Measurements from ENCODE around the gene HLCS.

HLCS gene

DNA sequence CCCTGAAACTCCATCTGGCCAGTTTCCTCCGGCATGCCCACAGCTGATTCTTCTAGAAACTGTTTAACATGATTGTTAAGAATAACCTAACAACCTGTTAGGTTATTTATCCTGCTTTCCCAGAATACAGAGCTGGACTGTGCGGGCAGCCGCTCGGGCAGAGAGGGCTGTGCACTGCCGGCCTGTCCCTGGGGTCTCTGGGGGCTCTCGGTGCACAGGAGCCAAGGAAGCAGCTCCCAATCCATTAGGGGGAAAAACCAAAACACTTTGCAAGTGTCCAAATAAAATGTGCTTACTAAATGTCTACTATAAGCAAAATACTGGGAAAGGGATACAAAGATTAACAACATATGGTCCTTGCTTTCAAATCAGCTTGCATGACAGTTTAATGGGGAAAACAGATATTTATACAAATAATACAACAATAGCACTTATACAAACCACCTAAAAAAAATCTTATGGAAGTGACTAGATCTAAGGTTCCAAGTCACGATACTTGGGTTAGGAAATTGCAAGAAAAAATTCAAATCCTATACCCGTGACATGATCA lies 50.7 kb downstream of the HLCS start:
- no peak for DNase-seq

- no peak for DNase-seq
These were observed 51.3 kb downstream of the HLCS start for GRCh38 chr21:36915014-36915695.

DNA sequence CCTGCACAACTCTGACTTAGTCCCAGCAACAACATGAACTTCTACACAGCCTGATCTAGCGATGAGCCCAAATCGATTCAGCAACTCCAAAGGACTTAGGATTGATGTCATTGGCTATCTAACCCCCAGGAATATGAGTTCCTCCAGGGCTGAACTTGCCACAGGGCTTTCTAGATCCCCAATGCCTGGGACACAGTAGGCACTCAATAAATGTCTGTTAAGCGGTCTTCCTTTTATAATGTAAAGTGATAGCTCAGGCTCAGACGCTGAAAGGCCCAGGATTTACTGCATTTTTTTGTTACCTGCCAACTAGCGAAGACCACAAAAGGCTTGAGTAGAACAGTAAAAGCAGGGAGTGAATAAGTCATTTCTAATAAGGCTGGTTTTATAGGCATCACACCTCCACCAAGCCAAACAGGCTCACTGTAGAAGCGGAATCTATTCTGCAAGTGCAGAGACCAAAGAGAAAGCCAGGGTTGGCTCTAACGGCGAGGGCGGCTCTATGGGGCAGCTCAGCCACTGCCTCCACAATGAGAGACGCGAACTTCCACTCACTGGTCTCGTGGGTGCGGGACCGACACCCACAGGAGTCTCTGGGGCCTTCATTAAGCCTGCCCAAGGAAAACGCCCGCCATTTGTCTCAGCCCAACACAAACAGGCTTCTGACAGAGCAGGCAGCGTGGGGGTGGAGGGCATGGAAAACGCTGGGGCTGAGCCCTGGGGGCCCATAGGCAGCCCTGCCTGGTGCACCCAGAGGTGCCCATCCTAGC lies 52.0 kb downstream of the HLCS start:
- no peak for DNase-seq

DNA sequence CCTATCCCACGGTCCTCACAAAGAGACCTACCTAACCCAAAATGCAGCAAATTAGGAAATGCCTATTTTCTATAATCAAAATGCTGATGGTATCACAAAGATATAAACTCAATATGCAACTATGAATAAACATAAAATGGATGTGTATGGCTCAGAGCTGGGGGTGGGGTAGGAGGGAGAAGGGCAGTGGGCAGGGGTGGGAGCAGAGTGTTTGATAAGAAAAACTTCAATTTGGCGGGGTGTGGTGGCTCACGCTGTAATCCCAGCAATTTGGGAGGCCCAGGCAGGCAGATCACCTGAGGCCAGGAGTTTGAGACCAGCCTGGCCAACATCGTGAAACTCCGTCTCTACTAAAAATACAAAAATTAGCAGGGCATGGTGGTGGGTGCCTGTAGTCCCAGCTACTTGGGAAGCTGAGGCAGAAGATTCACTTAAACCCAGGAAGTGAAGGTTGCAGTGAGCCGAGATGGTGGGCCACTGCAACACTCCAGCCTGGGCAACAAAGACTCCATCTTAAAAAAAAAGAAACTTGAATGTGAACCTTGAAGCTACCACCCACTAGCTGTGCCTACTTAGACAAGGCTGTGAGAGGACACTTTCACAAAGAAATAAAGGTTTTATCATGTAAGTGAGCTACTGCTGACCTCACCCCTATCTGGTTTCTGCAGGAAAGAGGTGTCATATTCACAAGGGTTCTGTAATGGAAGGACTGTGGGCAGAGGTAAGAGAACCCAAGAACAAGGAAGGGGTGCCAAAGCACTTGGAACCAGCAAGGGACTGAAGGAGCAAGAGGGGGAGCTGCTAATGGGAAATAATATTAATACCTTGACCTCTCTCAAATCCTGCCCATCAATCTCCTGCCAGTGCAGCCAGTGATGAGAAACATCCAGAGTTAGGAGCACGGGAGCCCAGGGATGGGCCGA lies 53.0 kb downstream of the HLCS start:
- no peak for DNase-seq

- peak in 1 of 51 donors; percentile 29 for DNase-seq
These were observed 55.7 kb downstream of the HLCS start for GRCh38 chr21:36910581-36911307.

GRCh38 chr21:36909901-36910561 lies 56.4 kb downstream of the HLCS start:
- peak in 1 of 51 donors; percentile 7 for DNase-seq

- no peak for DNase-seq
These were observed 57.0 kb downstream of the HLCS start for GRCh38 chr21:36909423-36909822.

DNA sequence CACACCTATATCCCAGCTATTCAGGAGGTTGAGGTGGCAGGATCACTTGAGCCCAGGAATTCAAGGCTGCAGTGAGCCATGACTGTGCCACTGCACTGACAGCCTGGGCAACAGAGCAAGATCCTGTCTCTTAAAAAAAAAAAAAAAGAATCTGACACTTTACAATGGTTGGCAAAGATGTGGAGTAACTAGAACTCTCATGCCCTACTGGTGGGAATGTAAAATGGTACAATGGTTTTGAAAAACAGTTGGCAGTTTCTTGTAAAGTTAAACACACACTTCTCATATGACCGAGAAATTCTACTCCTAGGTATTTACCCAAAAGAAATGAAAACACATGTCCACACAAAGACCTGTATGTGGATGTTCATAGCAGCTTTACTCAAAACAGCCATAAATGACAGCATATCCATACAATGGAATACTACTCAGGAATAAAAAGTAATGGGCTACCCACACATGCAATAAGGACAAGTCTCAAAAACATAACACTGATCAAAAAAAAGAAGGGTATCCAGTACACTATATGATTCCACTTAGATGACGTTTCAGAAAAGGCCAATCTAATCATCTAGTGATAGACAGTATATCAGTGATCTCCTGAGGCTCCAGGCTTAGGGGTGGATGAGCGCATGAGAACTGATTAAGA lies 58.1 kb downstream of the HLCS start:
- DNase-seq = no peak

DNA sequence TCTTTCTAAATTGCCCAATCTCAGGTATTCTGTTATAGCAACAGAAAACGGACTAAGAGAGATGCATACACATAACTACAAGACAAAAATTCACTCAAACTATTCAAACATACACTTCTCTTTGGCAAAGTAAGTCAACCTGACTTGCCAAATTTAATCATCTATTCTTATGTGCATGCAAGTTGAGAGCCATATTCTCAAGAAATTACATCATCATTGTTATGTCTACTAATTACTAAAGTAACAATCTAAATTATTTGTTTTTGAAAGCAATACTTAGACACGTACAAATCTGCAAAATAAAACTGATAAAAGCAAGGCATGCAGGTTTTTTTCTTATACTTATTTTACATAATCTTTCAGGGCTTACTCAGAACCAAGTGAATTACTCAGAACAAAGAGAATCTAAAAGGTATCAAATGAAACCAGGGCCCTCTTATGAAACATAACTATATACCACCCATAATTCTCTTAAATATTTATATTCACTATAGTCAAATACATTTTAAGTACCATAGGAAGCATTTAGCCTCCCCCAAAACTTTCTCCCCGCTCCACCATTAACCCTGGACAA lies 62.3 kb downstream of the HLCS start:
- DNase-seq = no peak

GRCh38 chr21:36902793-36903192 lies 63.7 kb downstream of the HLCS start:
- no peak for DNase-seq

GRCh38 chr21:36902331-36902730 lies 64.1 kb downstream of the HLCS start:
- DNase-seq = no peak

DNA sequence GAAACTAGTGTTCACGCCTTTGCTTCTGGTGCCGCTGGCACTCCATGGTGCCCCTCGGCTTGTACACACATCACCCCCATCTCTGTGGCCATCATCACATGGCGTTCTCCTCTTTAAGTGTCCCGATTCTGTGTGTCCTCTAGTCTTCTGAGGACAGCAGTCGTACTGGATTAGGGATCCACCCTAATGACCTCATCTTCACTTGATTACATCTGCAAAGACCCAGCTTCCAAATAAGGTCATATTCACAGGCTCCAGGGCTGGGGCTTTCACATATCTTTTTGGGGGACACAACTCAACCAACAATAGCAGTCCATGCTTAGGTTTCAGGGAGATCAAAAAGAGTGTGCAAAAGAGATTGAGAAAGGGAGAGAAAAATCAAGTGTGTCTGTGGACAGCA lies 64.9 kb downstream of the HLCS start:
- no peak for DNase-seq

- DNase-seq = no peak
These were observed 72.9 kb downstream of the HLCS start for GRCh38 chr21:36893581-36893980.

DNA sequence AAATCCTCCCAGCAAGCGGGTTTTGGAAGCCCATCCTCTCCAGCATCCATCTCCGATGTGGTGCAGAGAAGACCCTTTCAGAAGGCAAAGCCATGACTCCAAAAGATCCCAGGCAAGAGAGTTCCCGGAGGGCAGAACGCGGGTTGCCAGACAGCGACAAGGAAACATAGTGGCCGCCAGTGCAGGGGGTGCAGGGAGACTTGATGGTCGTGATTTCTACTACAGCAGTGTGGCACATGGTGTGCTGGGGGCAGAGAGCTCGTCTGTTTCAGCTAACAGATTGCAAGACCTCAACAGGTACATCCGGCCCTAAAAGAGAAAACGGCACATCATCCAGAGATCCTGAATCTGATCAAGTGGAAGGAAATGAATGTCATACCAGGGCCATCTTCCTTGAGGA lies 74.3 kb downstream of the HLCS start:
- no peak for DNase-seq

- DNase-seq = no peak
These were observed 74.8 kb downstream of the HLCS start for GRCh38 chr21:36891692-36892091.

DNA sequence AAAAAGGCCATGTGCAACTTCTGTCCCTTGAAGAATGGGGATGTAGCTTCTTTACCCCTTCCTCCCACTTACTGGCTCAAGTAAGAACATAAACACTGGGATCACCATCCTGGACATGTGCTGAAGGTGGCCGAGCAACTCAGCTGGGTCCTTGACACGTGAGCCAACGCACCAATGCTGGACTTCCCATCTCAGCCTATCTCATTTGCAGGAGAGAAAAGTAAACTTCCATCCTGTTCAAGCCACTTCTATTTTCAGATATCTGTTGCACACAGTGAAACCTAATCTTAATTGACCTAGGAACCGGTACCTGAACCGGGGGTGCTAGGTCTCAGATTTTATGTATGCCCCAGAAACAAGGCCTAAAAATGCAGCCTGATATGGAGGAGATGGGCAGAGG lies 75.3 kb downstream of the HLCS start:
- DNase-seq = no peak

DNA sequence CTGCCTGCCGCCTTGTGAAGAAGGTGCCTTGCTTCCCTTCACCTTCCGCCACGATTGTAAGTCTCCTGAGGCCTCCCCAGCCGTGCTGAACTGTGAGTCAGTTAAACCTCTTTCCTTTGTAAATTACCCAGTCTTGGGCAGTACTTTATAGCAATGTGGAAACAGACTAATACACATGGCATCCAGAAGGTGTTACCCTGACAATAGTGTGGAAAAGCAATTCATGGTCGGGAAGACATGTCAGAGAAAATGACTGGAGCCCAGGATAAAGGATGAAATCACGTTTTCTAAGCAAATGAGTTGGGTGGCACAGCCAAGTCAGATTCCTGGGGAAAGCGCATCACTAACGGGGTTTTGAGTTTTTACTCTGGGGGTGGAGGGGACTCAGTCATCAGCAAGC lies 76.4 kb downstream of the HLCS start:
- no peak for DNase-seq

DNA sequence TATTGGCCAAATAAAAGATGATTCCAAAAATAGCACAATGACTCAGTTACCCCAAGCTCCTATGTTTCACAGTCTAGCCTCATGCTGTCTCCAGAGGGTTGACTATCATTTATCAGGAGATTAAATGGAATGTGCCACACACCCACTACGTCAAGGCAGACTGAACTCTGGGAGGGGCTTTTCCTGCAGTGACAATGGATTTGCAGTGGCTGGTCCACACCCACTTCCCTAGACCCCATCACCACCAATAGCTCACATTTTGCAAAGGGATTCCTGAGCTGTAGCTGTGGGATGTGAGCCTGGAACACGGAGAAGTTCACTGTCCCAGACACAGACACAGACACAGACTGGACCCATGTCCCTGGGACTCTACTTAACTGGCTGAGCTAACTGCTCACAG lies 77.1 kb downstream of the HLCS start:
- no peak for DNase-seq

DNA sequence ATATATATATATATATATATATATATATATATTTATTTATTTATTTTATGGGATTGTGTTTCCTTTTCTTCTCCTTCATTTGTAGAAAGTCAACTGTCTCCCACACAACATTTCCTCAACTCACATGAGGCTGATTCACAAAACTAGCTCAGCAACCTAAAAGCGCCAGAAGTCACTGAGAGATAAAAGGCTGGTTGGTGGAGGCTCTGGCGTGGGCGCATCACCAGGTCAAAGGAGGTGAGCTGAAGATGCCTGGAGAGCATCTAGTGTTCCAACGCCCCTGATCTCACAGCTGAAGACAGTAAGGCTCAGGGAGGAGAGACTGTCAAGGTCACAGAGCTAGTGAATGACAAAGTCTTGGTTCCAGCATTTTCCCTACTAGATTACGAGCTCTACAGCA lies 78.0 kb downstream of the HLCS start:
- no peak for DNase-seq

- DNase-seq = no peak
These were observed 78.5 kb downstream of the HLCS start for GRCh38 chr21:36887963-36888362.

All from hypothalamus (tissue), 51 donors.